Liver (tissue), 9 donors: Measurements from ENCODE around the gene ILRUN. TPM values are rescaled to one million over a fixed set of nuclear protein-coding genes. Genes with fewer than 3 reads are reported as not detected.
"Not testable (repeated sequence)": the region's sequence is repeated elsewhere in the genome, so short reads cannot be mapped to it uniquely, and the experiment has no call there.

Experiments
- DNase-seq: peaks from one replicate; pipeline ENCODE4 v3.0.0-alpha.2; 2017; ENCODE audit warnings: low spot score
- H3K27ac ChIP-seq, 2 donors: one replicate each; pipeline ENCODE4 v1.7.0; 2013; ENCODE audit warnings: inconsistent platforms in 2 of 2, low read length in 2 of 2, control low read depth in 1 of 2, low read depth in 1 of 2, mild to moderate bottlenecking in 1 of 2
- H3K27me3 ChIP-seq, 4 donors: one replicate each; pipeline versions ENCODE4 v1.6.1 to v1.7.0; 2013; ENCODE audit warnings: low read length in 3 of 4, inconsistent platforms in 1 of 4, mild to moderate bottlenecking in 1 of 4, moderate library complexity in 1 of 4; ENCODE audit not compliant: control insufficient read depth in 4 of 4, insufficient read depth in 4 of 4
- H3K36me3 ChIP-seq, 4 donors: one replicate each; pipeline versions ENCODE4 v1.6.1 to v1.7.0; 2013; ENCODE audit warnings: low read length in 3 of 4, mild to moderate bottlenecking in 3 of 4, low read depth in 1 of 4, moderate library complexity in 1 of 4; ENCODE audit not compliant: control insufficient read depth in 4 of 4, insufficient read depth in 3 of 4
- H3K4me1 ChIP-seq, 4 donors: one replicate each; pipeline versions ENCODE4 v1.6.1 to v1.7.0; 2013; ENCODE audit warnings: low read length in 3 of 4, mild to moderate bottlenecking in 3 of 4, moderate library complexity in 1 of 4; ENCODE audit not compliant: control insufficient read depth in 4 of 4, insufficient read depth in 4 of 4
- H3K4me3 ChIP-seq, 3 donors: one replicate each; pipeline versions ENCODE4 v1.6.1 to v1.7.0; 2013; ENCODE audit warnings: low read length in 3 of 3, control low read depth in 1 of 3, low read depth in 1 of 3, mild to moderate bottlenecking in 1 of 3
- H3K9ac ChIP-seq, 2 donors: one replicate each; pipeline ENCODE4 v1.7.0; 2013; ENCODE audit warnings: low read length in 2 of 2, mild to moderate bottlenecking in 2 of 2, moderate library complexity in 2 of 2, control low read depth in 1 of 2, low read depth in 1 of 2
- H3K9me3 ChIP-seq, 4 donors: one replicate each; pipeline versions ENCODE4 v1.6.1 to v1.7.0; 2013; ENCODE audit warnings: low read length in 3 of 4; ENCODE audit not compliant: control insufficient read depth in 4 of 4
- EGR1 ChIP-seq, 2 donors: IDR thresholded peaks; 2 replicates each; pipeline ENCODE4 v1.6.1; 2016 to 2018; ENCODE audit warnings: antibody characterized with exemption in 2 of 2, low read depth in 2 of 2
- FOXA1 ChIP-seq: IDR thresholded peaks from 2 replicates; pipeline ENCODE4 v1.6.1; 2016; ENCODE audit warnings: antibody characterized with exemption
- FOXA2 ChIP-seq: IDR thresholded peaks from 2 replicates; pipeline ENCODE4 v1.6.1; 2016; ENCODE audit warnings: antibody characterized with exemption
- GABPA ChIP-seq, 2 donors: IDR thresholded peaks in 1 of 2; conservative IDR thresholded peaks in 1 of 2; 2 replicates each; pipeline ENCODE4 v1.6.1; 2016; ENCODE audit warnings: antibody characterized with exemption in 2 of 2, mild to moderate bottlenecking in 1 of 2, moderate library complexity in 1 of 2
- HNF4A ChIP-seq, 2 donors: conservative IDR thresholded peaks; 2 replicates each; pipeline ENCODE4 v1.6.1; 2016; ENCODE audit warnings: antibody characterized with exemption in 2 of 2, mild to moderate bottlenecking in 2 of 2
- HNF4G ChIP-seq: IDR thresholded peaks from 2 replicates; pipeline ENCODE4 v1.6.1; 2016; ENCODE audit warnings: antibody characterized with exemption
- JUND ChIP-seq, 2 donors: IDR thresholded peaks; 2 replicates each; pipeline ENCODE4 v1.6.1; 2016; ENCODE audit warnings: antibody characterized with exemption in 2 of 2
- NR2F2 ChIP-seq: IDR thresholded peaks from 2 replicates; pipeline ENCODE4 v1.6.1; 2016; ENCODE audit warnings: antibody characterized with exemption
- RAD21 ChIP-seq, 2 donors: IDR thresholded peaks; 2 replicates each; pipeline ENCODE4 v1.6.1; 2016; ENCODE audit warnings: antibody characterized with exemption in 2 of 2, mild to moderate bottlenecking in 2 of 2
- RXRA ChIP-seq, 2 donors: IDR thresholded peaks; 2 replicates each; pipeline ENCODE4 v1.6.1; 2017 to 2018; ENCODE audit warnings: antibody characterized with exemption in 2 of 2, mild to moderate bottlenecking in 1 of 2
- SP1 ChIP-seq: IDR thresholded peaks from 2 replicates; pipeline ENCODE4 v1.6.1; 2018; ENCODE audit warnings: antibody characterized with exemption, mild to moderate bottlenecking
- TAF1 ChIP-seq: conservative IDR thresholded peaks from 2 replicates; pipeline ENCODE4 v1.6.1; 2016; ENCODE audit warnings: antibody characterized with exemption, mild to moderate bottlenecking
- YY1 ChIP-seq: IDR thresholded peaks from 2 replicates; pipeline ENCODE4 v1.6.1; 2016; ENCODE audit warnings: antibody characterized with exemption, mild to moderate bottlenecking
- WGBS: extraction: QIAGEN DNeasy Blood & Tissue Kit; methylation state at CpG from one replicate; pipeline ENCODE4 v1.1.7; 2013; 5-methylcytosine and 5-hydroxymethylcytosine counted together
- polyA plus RNA-seq, 2 donors: library from polyadenylated mRNA; stranded (reverse) in 1 of 2; unstranded in 1 of 2; fragments of 200-250 nt in 1 of 2; fragments of >200 nt in 1 of 2; fragmentation: Nextera tagmentation in 1 of 2; extraction: Ambion mirVana in 1 of 2; gene quantifications; one replicate each; pipeline versions ENCODE4 v1.2.1 to v1.2.3, GENCODE V29; 2013 to 2015
- total RNA-seq, 2 donors: library from RNA; depleted of rRNA; stranded (reverse); fragments of >200 nt; gene quantifications; one replicate each; pipeline ENCODE4 v1.2.3, GENCODE V29; 2014
- TF ChIP-seq, protein P1 (sequence below): IDR thresholded peaks from 2 replicates; pipeline ENCODE4 v1.6.1; 2016; ENCODE audit warnings: antibody characterized with exemption
- TF ChIP-seq, protein P2 (sequence below): IDR thresholded peaks from 2 replicates; pipeline ENCODE4 v1.6.1; 2016; ENCODE audit warnings: antibody characterized with exemption, mild to moderate bottlenecking
- TF ChIP-seq, protein P3 (sequence below): IDR thresholded peaks from 2 replicates; pipeline ENCODE4 v1.6.1; 2016; ENCODE audit warnings: antibody characterized with exemption
- TF ChIP-seq, protein P4 (sequence below): IDR thresholded peaks from 2 replicates; pipeline ENCODE4 v1.6.1; 2016; ENCODE audit warnings: antibody characterized with exemption
- TF ChIP-seq, protein P5 (sequence below): fragments of 150-350 bp; IDR thresholded peaks from 2 replicates; pipeline ENCODE4 v1.5.1; 2017; ENCODE audit warnings: improper control_type of control experiment, low read depth, low read length; ENCODE audit not compliant: missing input control
- donor health status: healthy.
- donor health status: healthy.
- donor health status: healthy.
- donor health status: healthy.
- donor health status: healthy.

Gene ILRUN
- total and polyA plus RNA-seq, 4 donors, result 20.3 to 77.3 (median 46.2) TPM

DNA sequence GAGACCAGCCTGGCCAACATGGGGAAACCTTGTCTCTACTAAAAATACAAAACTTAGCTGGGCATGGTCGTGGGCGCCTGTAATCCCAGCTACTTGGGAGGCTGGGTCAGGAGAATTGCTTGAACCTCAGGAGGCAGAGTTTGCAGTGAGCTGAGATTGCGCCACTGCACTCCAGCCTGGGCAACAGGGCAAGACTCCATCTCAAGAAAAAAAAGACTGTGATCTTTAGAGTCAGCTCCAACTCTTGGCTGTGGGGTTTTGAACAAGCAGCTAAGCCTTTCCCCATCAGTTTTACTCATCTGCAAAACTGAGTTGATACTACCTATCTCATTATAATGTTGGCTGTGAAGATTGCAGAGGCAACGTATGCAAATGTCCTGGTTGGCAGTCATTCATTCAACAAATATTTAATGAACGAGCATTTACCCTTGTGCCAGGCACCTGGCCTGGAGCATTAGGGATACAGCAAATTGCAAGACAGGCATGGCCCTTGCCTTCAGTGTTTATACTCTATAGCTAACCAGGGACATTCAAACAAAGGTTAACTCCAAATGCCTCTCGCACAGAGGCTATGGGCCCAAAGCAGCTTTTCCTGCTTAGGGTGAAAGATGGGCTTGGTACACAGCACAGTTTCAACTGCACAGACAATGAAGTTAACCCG, 37.8 kb downstream of the ILRUN start:
- peak overlapping the region; percentile 51 to 97 for H3K27ac ChIP-seq
- no peaks in the 10 kb centered on the region for H3K9me3 ChIP-seq
- H3K36me3 ChIP-seq, result peaks cover 0 to 8% (median 0%) of the 10 kb centered on the region in 4 donors
- DNase-seq, result no peak
- H3K9ac ChIP-seq, result no peak overlapping the region
- WGBS, result 38% methylated on average over 7 of the region's 7 CpGs
- peaks cover 9 to 54% (median 35%) of the 10 kb centered on the region in 4 donors for H3K4me1 ChIP-seq
- no peaks in the 10 kb centered on the region for H3K27me3 ChIP-seq
- no peak overlapping the region for H3K4me3 ChIP-seq
- TF ChIP-seq, protein P1, sequence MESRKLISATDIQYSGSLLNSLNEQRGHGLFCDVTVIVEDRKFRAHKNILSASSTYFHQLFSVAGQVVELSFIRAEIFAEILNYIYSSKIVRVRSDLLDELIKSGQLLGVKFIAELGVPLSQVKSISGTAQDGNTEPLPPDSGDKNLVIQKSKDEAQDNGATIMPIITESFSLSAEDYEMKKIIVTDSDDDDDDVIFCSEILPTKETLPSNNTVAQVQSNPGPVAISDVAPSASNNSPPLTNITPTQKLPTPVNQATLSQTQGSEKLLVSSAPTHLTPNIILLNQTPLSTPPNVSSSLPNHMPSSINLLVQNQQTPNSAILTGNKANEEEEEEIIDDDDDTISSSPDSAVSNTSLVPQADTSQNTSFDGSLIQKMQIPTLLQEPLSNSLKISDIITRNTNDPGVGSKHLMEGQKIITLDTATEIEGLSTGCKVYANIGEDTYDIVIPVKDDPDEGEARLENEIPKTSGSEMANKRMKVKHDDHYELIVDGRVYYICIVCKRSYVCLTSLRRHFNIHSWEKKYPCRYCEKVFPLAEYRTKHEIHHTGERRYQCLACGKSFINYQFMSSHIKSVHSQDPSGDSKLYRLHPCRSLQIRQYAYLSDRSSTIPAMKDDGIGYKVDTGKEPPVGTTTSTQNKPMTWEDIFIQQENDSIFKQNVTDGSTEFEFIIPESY, result peak; percentile 47
- no peak for TF ChIP-seq GABPA (IDR thresholded peaks at IDR 0.05 in 1 of 2, conservative IDR thresholded peaks at IDR 0.05 in 1 of 2)
- TF ChIP-seq YY1, result peak; percentile 58
- TF ChIP-seq EGR1 (IDR thresholded peaks at IDR 0.05; ENCODE audit: low read depth in 2 of 2), result no peak
- peak; percentile 41 for TF ChIP-seq FOXA2
- TF ChIP-seq, protein P2, sequence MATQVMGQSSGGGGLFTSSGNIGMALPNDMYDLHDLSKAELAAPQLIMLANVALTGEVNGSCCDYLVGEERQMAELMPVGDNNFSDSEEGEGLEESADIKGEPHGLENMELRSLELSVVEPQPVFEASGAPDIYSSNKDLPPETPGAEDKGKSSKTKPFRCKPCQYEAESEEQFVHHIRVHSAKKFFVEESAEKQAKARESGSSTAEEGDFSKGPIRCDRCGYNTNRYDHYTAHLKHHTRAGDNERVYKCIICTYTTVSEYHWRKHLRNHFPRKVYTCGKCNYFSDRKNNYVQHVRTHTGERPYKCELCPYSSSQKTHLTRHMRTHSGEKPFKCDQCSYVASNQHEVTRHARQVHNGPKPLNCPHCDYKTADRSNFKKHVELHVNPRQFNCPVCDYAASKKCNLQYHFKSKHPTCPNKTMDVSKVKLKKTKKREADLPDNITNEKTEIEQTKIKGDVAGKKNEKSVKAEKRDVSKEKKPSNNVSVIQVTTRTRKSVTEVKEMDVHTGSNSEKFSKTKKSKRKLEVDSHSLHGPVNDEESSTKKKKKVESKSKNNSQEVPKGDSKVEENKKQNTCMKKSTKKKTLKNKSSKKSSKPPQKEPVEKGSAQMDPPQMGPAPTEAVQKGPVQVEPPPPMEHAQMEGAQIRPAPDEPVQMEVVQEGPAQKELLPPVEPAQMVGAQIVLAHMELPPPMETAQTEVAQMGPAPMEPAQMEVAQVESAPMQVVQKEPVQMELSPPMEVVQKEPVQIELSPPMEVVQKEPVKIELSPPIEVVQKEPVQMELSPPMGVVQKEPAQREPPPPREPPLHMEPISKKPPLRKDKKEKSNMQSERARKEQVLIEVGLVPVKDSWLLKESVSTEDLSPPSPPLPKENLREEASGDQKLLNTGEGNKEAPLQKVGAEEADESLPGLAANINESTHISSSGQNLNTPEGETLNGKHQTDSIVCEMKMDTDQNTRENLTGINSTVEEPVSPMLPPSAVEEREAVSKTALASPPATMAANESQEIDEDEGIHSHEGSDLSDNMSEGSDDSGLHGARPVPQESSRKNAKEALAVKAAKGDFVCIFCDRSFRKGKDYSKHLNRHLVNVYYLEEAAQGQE, result no peak
- TF ChIP-seq, protein P3, sequence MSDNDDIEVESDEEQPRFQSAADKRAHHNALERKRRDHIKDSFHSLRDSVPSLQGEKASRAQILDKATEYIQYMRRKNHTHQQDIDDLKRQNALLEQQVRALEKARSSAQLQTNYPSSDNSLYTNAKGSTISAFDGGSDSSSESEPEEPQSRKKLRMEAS, result peak; percentile 62
- TF ChIP-seq TAF1, result no peak
- TF ChIP-seq, protein P4, sequence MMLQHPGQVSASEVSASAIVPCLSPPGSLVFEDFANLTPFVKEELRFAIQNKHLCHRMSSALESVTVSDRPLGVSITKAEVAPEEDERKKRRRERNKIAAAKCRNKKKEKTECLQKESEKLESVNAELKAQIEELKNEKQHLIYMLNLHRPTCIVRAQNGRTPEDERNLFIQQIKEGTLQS, result no peak
- TF ChIP-seq, protein P5, sequence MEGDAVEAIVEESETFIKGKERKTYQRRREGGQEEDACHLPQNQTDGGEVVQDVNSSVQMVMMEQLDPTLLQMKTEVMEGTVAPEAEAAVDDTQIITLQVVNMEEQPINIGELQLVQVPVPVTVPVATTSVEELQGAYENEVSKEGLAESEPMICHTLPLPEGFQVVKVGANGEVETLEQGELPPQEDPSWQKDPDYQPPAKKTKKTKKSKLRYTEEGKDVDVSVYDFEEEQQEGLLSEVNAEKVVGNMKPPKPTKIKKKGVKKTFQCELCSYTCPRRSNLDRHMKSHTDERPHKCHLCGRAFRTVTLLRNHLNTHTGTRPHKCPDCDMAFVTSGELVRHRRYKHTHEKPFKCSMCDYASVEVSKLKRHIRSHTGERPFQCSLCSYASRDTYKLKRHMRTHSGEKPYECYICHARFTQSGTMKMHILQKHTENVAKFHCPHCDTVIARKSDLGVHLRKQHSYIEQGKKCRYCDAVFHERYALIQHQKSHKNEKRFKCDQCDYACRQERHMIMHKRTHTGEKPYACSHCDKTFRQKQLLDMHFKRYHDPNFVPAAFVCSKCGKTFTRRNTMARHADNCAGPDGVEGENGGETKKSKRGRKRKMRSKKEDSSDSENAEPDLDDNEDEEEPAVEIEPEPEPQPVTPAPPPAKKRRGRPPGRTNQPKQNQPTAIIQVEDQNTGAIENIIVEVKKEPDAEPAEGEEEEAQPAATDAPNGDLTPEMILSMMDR, result no peak
- no peak for TF ChIP-seq HNF4G
- no peak for TF ChIP-seq RAD21 (IDR thresholded peaks at IDR 0.05)
- TF ChIP-seq SP1, result peak; percentile 6
- no peak for TF ChIP-seq NR2F2
- peak in 1 of 2 donors; percentile 69 for TF ChIP-seq RXRA (IDR thresholded peaks at IDR 0.05)
- TF ChIP-seq FOXA1, result peak; percentile 42
- TF ChIP-seq HNF4A (conservative IDR thresholded peaks at IDR 0.05), result peak; percentile 41 to 63
- TF ChIP-seq JUND (IDR thresholded peaks at IDR 0.05), result peak in 1 of 2 donors; percentile 27

DNA sequence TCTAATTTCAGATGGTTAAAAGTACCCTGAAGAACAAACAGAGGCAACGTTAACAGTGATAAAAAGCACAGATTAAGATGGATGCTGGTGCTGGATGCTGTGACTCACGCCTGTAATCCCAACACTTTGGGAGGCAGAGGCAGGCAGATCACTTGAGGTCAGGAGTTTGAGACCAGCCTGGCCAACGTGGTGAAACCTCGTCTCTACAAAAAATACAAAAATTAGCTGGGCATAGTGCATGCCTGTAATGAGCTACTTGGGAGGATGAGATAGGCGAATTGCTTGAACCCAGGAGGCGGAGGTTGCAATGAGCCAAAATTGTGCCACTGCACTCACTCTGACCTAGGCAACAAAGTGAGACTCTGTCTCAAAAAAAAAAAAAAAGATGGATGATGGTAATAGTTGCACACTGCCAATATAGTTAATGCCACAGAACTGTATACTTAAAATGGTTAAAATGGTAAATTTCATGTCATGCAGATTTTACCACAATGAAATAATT, 38.5 kb downstream of the ILRUN start:
- H3K4me1 ChIP-seq, result peaks cover 9 to 50% (median 35%) of the 10 kb centered on the region in 4 donors
- DNase-seq, H3K4me3 ChIP-seq: not testable (repeated sequence)

More for the DNA sequence above, 38.5 kb downstream of the ILRUN start:
- not testable (repeated sequence) for H3K9me3 ChIP-seq, H3K27me3 ChIP-seq
- 45% methylated on average over 6 of the region's 6 CpGs for WGBS
- Histone ChIP-seq H3K27ac (peak overlapping the region; percentile 97 to 99), H3K36me3 (peaks cover 0 to 13% (median 2%) of the 10 kb centered on the region in 4 donors), H3K9ac (peak overlapping the region; percentile 57 to 87)
